OCI-LY1 (cell line): ENCODE data around the gene VEGFB.

Experiments
- H2AFZ ChIP-seq: fragments of 200-600 bp; sonication (generic), shearing (Covaris generic); 2 replicates; pipeline ENCODE4 v1.6.0; 2014; ENCODE audit warnings: antibody characterized with exemption, mild to moderate bottlenecking, low read length
- H3F3A ChIP-seq: fragments of 200-600 bp; sonication (generic), shearing (Covaris generic); 2 replicates; pipeline ENCODE4 v1.6.0; 2014; ENCODE audit warnings: mild to moderate bottlenecking, antibody characterized with exemption, low read length, moderate library complexity; ENCODE audit not compliant: insufficient read depth
- H3K27ac ChIP-seq: fragments of 200-600 bp; sonication (generic); 2 replicates; pipeline ENCODE4 v1.5.1; 2014; ENCODE audit warnings: low read length, mixed run types, mild to moderate bottlenecking, low read depth; ENCODE audit not compliant: poor library complexity, severe bottlenecking
- H3K27me3 ChIP-seq: fragments of 200-600 bp; sonication (generic); 2 replicates; pipeline ENCODE4 v1.6.0; 2014; ENCODE audit warnings: antibody characterized with exemption, mild to moderate bottlenecking, low read length, moderate library complexity; ENCODE audit not compliant: insufficient read depth
- H3K36me3 ChIP-seq: fragments of 200-600 bp; sonication (generic); 2 replicates; pipeline ENCODE4 v1.6.1; 2014; ENCODE audit warnings: mild to moderate bottlenecking, antibody characterized with exemption, low read length, moderate library complexity, mixed read lengths; ENCODE audit not compliant: insufficient read depth
- H3K4me1 ChIP-seq: fragments of 200-600 bp; sonication (generic); 2 replicates; pipeline ENCODE4 v1.5.1; 2014; ENCODE audit warnings: mild to moderate bottlenecking, low read length, moderate library complexity; ENCODE audit not compliant: insufficient read depth, severe bottlenecking
- H3K4me2 ChIP-seq: fragments of 200-600 bp; sonication (generic), shearing (Covaris generic); 2 replicates; pipeline ENCODE4 v1.6.1; 2014; ENCODE audit warnings: low read length
- H3K4me3 ChIP-seq: fragments of 200-600 bp; sonication (generic); 2 replicates; pipeline ENCODE4 v1.5.1; 2014; ENCODE audit warnings: low read length, low read depth, mild to moderate bottlenecking, mixed read lengths; ENCODE audit not compliant: poor library complexity, severe bottlenecking
- H3K79me2 ChIP-seq: fragments of 200-600 bp; shearing (Covaris generic); 2 replicates; pipeline ENCODE4 v1.6.1; 2016; ENCODE audit warnings: mixed run types, low read length, mixed read lengths; ENCODE audit not compliant: insufficient read depth
- H3K9ac ChIP-seq: fragments of 200-600 bp; sonication (generic), shearing (Covaris generic); 2 replicates; pipeline ENCODE4 v1.6.1; 2014; ENCODE audit warnings: mild to moderate bottlenecking, low read length, mixed read lengths
- H3K9me2 ChIP-seq: fragments of 200-600 bp; sonication (generic), shearing (Covaris generic); 2 replicates; pipeline ENCODE4 v1.6.1; 2014; ENCODE audit warnings: low read depth, mild to moderate bottlenecking, low read length, mixed read lengths
- H3K9me3 ChIP-seq: fragments of 200-600 bp; shearing (Covaris generic); 2 replicates; pipeline ENCODE4 v1.6.1; 2014; ENCODE audit warnings: low read length, mixed read lengths
- H4K20me1 ChIP-seq: fragments of 200-600 bp; sonication (generic), shearing (Covaris generic); 2 replicates; pipeline ENCODE4 v1.6.0; 2016; ENCODE audit warnings: mild to moderate bottlenecking, low read length; ENCODE audit not compliant: insufficient read depth
- EZH2 ChIP-seq: fragments of 200-600 bp; sonication (generic), shearing (Covaris generic); IDR thresholded peaks from 2 replicates; pipeline ENCODE4 v1.8.0; 2017; ENCODE audit warnings: borderline replicate concordance, mixed run types, mild to moderate bottlenecking, antibody characterized with exemption, low read length, moderate library complexity, mixed read lengths
- TF ChIP-seq, protein P1 (sequence below): fragments of 200-600 bp; sonication (generic), shearing (Covaris generic); IDR thresholded peaks from 2 replicates; pipeline ENCODE4 v1.5.1; 2017; ENCODE audit warnings: mild to moderate bottlenecking, antibody characterized with exemption, low read length, moderate library complexity, mixed read lengths

Gene VEGFB

DNA sequence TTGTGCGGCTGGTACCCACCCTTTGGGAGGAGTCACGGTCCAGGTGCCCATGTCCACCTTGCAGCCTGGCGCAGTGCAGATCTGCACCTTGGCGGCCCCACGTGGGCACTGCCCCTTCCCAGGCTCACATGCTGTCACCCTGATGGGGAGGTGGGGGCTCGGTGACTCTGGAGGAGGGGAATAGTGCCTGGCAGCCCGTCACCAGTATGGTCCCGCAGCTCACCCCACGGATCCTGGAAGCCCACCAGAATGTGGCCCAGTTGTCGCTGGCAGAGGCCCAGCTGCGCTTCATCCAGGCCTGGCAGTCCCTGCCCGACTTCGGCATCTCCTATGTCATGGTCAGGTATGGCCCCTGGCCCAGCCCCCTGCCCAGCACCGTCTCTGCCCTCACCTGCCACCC lies 13.6 kb upstream of the VEGFB start:
- peaks cover 53% of the 10 kb centered on the region for H3K36me3 ChIP-seq
- H3K4me1 ChIP-seq, result peaks cover 17% of the 10 kb centered on the region
- H3K9me2 ChIP-seq, result no peaks in the 10 kb centered on the region
- H2AFZ ChIP-seq, result no peak overlapping the region
- H3F3A ChIP-seq, result no peaks in the 10 kb centered on the region
- no peak overlapping the region for H3K27ac ChIP-seq
- no peaks in the 10 kb centered on the region for H3K79me2 ChIP-seq
- no peak overlapping the region for H3K4me2 ChIP-seq
- no peaks in the 10 kb centered on the region for H3K9me3 ChIP-seq
- no peak for TF ChIP-seq EZH2
- TF ChIP-seq, protein P1, sequence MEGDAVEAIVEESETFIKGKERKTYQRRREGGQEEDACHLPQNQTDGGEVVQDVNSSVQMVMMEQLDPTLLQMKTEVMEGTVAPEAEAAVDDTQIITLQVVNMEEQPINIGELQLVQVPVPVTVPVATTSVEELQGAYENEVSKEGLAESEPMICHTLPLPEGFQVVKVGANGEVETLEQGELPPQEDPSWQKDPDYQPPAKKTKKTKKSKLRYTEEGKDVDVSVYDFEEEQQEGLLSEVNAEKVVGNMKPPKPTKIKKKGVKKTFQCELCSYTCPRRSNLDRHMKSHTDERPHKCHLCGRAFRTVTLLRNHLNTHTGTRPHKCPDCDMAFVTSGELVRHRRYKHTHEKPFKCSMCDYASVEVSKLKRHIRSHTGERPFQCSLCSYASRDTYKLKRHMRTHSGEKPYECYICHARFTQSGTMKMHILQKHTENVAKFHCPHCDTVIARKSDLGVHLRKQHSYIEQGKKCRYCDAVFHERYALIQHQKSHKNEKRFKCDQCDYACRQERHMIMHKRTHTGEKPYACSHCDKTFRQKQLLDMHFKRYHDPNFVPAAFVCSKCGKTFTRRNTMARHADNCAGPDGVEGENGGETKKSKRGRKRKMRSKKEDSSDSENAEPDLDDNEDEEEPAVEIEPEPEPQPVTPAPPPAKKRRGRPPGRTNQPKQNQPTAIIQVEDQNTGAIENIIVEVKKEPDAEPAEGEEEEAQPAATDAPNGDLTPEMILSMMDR, result no peak
- H4K20me1 ChIP-seq, result no peaks in the 10 kb centered on the region
- H3K27me3 ChIP-seq, result no peaks in the 10 kb centered on the region
- H3K9ac ChIP-seq, result no peak overlapping the region
- no peak overlapping the region for H3K4me3 ChIP-seq

DNA sequence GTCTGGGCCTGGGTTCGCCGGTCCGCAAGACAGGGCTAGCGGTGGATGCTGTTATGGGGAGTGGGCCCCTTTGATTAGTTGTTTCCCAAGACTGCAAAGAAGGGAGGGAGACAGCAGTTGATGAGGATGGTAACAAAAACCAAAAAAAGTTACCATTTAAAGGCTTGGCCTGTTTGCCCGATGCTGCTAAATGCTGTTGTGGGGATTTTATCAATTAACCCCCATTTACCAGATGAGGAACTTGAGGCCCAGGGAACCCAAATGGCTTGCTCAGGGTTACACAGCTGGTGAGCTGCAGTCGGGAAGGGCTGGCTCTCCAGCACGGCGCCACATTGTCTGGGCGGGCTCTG lies 11.8 kb upstream of the VEGFB start:
- peaks cover 30% of the 10 kb centered on the region for H3K4me1 ChIP-seq
- H3K4me2 ChIP-seq, result no peak overlapping the region
- H3K9me3 ChIP-seq, result no peaks in the 10 kb centered on the region
- TF ChIP-seq, protein P1, result no peak
- TF ChIP-seq EZH2, result no peak
- H3K36me3 ChIP-seq, result peaks cover 53% of the 10 kb centered on the region
- peak overlapping the region; percentile 5 for H3K27ac ChIP-seq
- no peaks in the 10 kb centered on the region for H3K9me2 ChIP-seq
- H3K9ac ChIP-seq, result no peak overlapping the region
- H3K27me3 ChIP-seq, result no peaks in the 10 kb centered on the region
- no peak overlapping the region for H2AFZ ChIP-seq
- no peaks in the 10 kb centered on the region for H3K79me2 ChIP-seq
- H4K20me1 ChIP-seq, result no peaks in the 10 kb centered on the region
- no peak overlapping the region for H3K4me3 ChIP-seq
- H3F3A ChIP-seq, result no peaks in the 10 kb centered on the region

DNA sequence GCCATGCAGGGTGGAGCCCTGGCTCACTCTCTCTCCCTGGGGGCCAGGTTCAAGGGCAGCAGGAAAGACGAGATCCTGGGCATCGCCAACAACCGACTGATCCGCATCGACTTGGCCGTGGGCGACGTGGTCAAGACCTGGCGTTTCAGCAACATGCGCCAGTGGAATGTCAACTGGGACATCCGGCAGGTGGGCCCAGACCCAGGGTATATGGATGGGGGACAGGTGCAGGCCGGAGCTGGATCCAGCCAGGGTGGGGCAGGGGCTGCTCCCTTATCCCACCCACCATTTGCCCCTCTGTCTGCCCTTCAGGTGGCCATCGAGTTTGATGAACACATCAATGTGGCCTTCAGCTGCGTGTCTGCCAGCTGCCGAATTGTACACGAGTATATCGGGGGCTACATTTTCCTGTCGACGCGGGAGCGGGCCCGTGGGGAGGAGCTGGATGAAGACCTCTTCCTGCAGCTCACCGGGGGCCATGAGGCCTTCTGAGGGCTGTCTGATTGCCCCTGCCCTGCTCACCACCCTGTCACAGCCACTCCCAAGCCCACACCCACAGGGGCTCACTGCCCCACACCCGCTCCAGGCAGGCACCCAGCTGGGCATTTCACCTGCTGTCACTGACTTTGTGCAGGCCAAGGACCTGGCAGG lies 11.3 kb upstream of the VEGFB start:
- Histone ChIP-seq H3K36me3 (peaks cover 53% of the 10 kb centered on the region), H3K4me3 (no peak overlapping the region), H3K27ac (peak overlapping the region; percentile 5), H3K4me2 (no peak overlapping the region), H3K4me1 (peaks cover 31% of the 10 kb centered on the region), H3F3A (no peaks in the 10 kb centered on the region), H2AFZ (no peak overlapping the region), H3K9ac (no peak overlapping the region), H3K9me3 (no peaks in the 10 kb centered on the region), H3K9me2 (no peaks in the 10 kb centered on the region), H3K79me2 (no peaks in the 10 kb centered on the region), H3K27me3 (no peaks in the 10 kb centered on the region), H4K20me1 (no peaks in the 10 kb centered on the region)
- no peak for TF ChIP-seq EZH2
- TF ChIP-seq, protein P1, result no peak
